Activated CD4-positive, alpha-beta T cell treated with anti-CD3 and anti-CD28 coated beads, Interleukin-2, amount 50 U/mL, for 24 hours (primary cell): Measurements from ENCODE around the gene RPP25L.
"Not testable (repeated sequence)": the region's sequence is repeated elsewhere in the genome, so short reads cannot be mapped to it uniquely, and the experiment has no call there.

ENCODE experiments used
- DNase-seq, 2 donors: peaks; one replicate each; pipeline ENCODE4 v3.0.0-alpha.2; 2020; ENCODE audit warnings: low read depth in 1 of 2, low spot score in 1 of 2

Gene RPP25L

GRCh38 chr9:34611811-34612787, at the start of gene RPP25L:
Gene RPP25L, minus strand, starts transcription at chr9:34612097. Its CDS starts 801 bp downstream, at chr9:34611296.
- peak; percentile 70 to 77 for DNase-seq

- no peak for DNase-seq
Measured at GRCh38 chr9:34659592-34660253, 47.8 kb upstream of the RPP25L start.

- no peak for DNase-seq
Measured at GRCh38 chr9:34658461-34658860, 46.6 kb upstream of the RPP25L start.

- DNase-seq: no peak
Measured at GRCh38 chr9:34656992-34657391, 45.1 kb upstream of the RPP25L start.

- no peak for DNase-seq
Measured at GRCh38 chr9:34655394-34655793, 43.5 kb upstream of the RPP25L start.

- DNase-seq: no peak
Measured at GRCh38 chr9:34654323-34655051, 42.6 kb upstream of the RPP25L start.

GRCh38 chr9:34653151-34654072, 41.5 kb upstream of the RPP25L start:
- DNase-seq: no peak

GRCh38 chr9:34652602-34653000, 40.7 kb upstream of the RPP25L start:
- no peak for DNase-seq

GRCh38 chr9:34651876-34652601, 40.1 kb upstream of the RPP25L start, which contains the start of gene IL11RA:
Gene IL11RA, plus strand, starts transcription at chr9:34652185. Its CDS starts 3,033 bp downstream, at chr9:34655218.
- DNase-seq: peak in 1 of 2 donors; percentile 55

GRCh38 chr9:34651321-34651720, 39.4 kb upstream of the RPP25L start:
- no peak for DNase-seq

- DNase-seq: no peak
Measured at GRCh38 chr9:34650816-34651215, 38.9 kb upstream of the RPP25L start.

GRCh38 chr9:34648673-34649072, 36.8 kb upstream of the RPP25L start:
- no peak for DNase-seq

GRCh38 chr9:34647651-34648050, 35.8 kb upstream of the RPP25L start:
- no peak for DNase-seq

GRCh38 chr9:34647084-34647403, 35.1 kb upstream of the RPP25L start:
- no peak for DNase-seq

GRCh38 chr9:34646211-34647083, 34.5 kb upstream of the RPP25L start, which contains the start of gene GALT:
Gene GALT, plus strand, starts transcription at chr9:34646675. Its CDS starts 30 bp downstream, at chr9:34646705.
- peak; percentile 94 to 95 for DNase-seq

- no peak for DNase-seq
Measured at GRCh38 chr9:34644766-34645314, 32.9 kb upstream of the RPP25L start.

- DNase-seq: no peak
Measured at GRCh38 chr9:34642679-34643078, 30.8 kb upstream of the RPP25L start.

GRCh38 chr9:34639322-34639721, 27.4 kb upstream of the RPP25L start:
- not testable (repeated sequence) for DNase-seq

- no peak for DNase-seq
Measured at GRCh38 chr9:34638138-34638445, 26.2 kb upstream of the RPP25L start.
